Measurements from ENCODE around the gene ACSS3.
"Not testable (repeated sequence)": the region's sequence is repeated elsewhere in the genome, so short reads cannot be mapped to it uniquely, and the experiment has no call there.

ACSS3 gene

GRCh38 chr12:81077686-81078441 is at the start of gene ACSS3:
Gene ACSS3, plus strand, starts transcription at chr12:81078079. Its CDS starts 42 bp downstream, at chr12:81078121.
- no peak for DNase-seq

- DNase-seq: no peak
Observed at GRCh38 chr12:81034926-81035325, 43.0 kb upstream of the ACSS3 start.

DNA sequence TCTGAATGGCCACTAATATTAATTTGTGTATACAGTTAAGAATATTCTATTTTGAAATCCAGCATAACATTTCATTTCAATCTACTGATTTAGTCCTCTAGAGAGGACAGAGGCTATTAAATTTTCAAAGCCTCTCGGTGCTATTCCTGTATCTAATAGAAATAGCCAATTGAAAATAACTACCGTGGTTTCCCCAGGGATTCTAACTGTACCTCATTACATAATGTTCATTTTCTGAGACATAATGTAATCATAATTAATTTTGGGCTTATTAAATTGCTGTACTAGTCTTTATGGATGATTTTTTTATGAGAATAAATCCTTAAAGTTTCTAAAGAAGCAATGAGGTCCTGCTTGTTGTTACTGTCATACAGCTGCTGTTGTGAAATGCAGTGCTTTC is 38.6 kb upstream of the ACSS3 start:
- no peak for DNase-seq

DNA sequence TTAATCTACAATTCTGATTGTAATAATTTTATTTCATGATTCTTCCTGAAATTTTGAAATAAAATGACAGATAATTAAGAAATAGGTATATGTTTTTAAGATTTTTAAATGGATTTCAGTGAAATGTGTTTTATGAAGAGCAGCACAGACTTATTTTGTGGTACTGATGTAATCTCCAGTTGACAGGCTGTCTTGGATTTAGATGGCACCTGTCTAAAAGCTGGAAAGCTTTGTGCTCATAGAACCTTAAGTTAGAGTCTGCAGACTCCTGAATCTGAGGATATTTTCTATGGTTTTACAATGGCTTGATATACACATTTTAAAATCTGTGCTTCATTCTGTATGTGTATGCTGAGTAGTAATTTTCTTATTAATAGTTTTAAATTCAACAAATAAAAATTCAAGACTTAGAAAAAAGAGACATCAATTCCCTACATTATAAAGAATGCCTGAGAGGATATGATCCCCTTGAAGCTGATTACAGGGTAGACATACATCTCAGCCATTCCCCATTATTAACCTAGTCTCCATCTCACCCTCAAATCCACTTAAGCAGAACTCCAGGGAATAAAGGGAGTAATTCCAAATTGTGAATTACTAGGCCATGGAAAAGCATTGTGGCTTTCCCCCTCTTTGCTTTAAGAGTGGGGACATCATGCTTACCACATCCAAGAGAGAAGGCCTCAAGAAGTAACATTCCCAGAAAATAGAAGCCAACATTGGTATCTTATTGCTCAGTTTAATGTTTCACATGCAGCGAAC is 33.7 kb upstream of the ACSS3 start:
- no peak for DNase-seq

DNA sequence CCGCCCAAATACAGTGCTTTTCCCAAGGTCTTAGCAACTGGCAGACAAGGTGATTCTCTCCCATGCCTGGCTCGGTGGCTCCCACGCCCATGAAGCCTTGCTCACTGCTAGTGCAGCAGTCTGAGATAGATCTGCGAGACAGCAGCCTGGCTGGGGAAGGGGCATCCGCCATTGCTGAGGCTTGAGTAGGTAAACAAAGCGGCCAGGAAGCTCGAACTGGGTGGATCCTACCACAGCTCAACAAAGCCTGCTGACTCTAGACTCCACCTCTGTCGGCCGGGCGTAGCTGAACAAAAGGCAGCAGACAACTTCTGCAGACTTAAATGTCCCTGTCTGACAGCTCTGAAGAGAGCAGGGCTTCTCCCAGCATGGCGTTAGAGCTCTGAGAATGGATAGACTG is 12.9 kb upstream of the ACSS3 start:
- not testable (repeated sequence) for DNase-seq

- no peak for DNase-seq
Observed at GRCh38 chr12:81070846-81071245, 7.0 kb upstream of the ACSS3 start.

DNA sequence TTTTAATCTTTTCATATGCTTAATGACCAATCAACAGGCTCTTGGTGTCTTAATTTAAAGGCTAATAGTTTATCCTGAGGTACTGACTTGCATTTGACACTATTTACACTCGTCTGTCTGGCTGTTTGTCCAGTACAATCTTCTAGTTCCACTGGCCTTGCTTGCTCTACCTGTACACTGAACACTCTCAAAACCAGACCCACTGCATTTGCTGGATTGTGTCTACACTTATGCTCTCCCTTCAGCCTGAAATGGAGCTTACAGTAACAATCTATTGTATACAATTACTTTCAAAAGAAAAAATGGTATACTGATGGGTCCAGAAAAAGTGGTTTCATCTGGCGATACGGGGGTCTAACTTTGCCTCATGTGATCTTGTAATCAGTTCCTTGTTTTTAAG is 2.3 kb upstream of the ACSS3 start:
- no peak for DNase-seq

DNA sequence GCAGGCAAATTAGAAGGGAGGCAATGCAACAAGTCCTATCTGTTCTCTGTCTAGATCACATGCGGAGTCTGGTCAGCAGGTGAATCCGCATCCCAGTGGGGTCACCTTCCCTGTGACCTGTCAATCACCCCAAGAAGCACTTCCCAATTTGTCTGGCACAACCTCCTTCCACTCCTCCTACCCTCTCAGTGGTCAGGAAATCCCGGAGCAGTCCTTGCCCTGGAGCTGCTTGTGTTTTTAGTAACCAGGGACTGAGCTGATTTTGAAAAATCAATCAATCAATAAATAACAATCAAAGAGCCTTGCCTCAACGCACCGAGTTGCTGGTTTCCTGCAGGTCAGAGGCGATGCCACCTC is 572 bp upstream of the ACSS3 start:
- DNase-seq: no peak

GRCh38 chr12:81078469-81079196 is 754 bp downstream of the ACSS3 start:
- no peak for DNase-seq

DNA sequence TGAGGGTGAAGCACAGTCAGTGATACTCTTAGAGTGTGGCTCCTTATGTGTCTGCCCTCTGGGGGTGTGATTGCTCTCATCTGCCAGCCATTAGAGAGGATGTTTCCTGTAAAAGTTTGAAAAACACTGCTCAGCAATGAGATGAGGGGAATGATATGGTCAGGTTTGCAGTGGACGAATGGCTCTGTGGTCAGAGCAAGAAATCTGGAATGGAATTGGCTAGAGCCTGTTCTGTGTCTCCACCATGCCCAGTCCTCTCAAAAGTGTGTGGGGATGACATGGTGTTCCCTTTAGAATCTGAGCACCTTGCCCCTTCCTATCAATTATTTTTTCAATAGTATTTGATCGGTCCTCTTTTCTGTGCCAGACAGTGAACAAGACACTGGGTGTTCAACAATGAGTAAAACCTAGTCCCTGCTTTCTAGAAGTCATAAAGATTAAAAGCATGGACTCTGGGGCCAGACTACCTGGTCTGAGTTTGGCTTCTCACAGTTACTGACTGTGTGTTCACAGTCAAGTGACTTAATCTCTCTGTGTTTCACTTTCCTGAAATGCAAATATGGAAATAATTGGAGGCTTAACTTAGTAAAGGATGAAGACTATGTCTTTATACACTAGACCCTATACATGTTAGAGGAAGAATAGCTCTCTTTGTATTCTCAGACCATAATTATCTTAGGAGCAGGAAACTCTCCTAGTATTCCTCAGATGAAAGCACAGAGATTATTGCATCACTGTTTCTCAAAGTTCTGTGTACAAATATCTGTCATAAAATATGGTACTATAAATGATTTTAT is 1.6 kb downstream of the ACSS3 start:
- no peak for DNase-seq

DNA sequence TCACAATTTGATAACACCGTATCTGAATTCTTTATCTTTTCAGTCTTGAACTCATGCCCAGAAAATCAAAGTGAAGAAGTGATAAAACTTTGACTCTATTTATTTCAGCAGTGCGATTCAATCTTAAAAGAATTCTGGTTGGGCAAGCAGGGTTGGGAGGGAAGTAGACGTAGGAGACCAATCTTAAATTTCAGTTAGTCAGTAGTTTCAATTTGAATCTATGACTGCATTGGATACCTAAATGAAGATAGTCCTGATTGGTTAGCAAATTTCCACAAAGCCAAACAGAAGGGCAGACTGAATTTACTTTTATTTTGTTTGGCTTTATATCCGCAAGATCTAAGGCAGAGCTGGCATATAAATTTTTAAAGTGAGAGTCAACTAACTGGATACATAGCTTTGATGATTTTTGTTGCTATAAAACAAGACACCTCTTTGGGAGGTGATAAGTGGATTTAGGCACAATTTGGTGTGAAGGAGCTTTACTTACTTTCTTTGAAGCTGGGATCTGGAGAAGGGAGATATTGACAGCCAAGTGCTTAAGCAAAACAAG is 2.6 kb downstream of the ACSS3 start:
- DNase-seq: no peak

- no peak for DNase-seq
Observed at GRCh38 chr12:81081726-81082125, 3.8 kb downstream of the ACSS3 start.

GRCh38 chr12:81083018-81083417 is 5.1 kb downstream of the ACSS3 start:
- DNase-seq: no peak

DNA sequence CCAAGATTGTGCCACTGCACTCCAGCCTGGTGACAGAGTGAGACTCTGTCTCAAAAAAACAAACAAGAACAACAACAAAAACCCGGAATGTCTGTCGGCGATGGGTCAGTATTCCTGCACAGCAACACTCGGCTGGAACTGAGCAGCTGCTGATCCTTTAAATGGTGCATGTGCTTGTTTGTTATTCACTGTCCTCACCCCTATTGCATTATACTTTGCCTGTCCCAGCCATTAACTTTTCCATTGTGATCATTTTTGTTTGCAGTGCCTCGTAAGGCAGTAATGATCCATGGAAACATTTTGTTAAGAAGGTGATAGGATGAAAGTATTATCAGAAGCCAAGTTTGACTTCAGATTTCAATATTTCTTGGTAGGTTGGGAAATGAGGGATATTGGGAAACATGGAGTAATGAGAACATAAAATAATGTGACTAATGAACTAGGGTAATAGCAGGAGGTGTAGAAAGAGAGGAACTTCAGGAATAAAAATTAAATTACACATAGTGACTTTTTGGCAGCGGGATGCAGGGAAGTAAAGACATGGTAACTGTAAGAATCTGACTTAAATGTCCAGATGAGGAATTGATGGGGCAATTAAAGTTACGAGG is 6.1 kb downstream of the ACSS3 start:
- DNase-seq: no peak

- DNase-seq: no peak
Observed at GRCh38 chr12:81084811-81085350, 7.0 kb downstream of the ACSS3 start.

- no peak for DNase-seq
Observed at GRCh38 chr12:81085832-81086231, 8.0 kb downstream of the ACSS3 start.

DNA sequence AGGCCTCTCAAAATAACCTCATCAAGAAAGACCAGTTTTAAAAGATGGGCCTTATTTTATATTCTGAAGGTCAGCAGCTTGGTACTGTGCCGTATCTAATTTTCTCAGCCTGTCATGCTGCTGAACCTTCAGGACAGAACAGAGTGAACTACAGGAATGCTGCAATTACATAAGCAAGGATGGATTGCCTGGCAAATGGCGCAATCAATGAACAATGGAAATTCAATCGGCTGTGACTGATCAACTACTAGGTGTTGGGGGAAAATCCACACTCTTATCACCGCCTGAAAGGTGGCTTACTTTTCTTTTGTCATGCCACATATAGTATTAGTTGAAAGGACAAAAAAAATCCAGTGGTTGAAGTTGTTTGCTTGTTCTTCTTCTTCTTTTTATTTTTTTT is 8.5 kb downstream of the ACSS3 start:
- DNase-seq: no peak

- DNase-seq: no peak
Observed at GRCh38 chr12:81088221-81088620, 10.3 kb downstream of the ACSS3 start.

- DNase-seq: no peak
Observed at GRCh38 chr12:81089412-81089811, 11.5 kb downstream of the ACSS3 start.

DNA sequence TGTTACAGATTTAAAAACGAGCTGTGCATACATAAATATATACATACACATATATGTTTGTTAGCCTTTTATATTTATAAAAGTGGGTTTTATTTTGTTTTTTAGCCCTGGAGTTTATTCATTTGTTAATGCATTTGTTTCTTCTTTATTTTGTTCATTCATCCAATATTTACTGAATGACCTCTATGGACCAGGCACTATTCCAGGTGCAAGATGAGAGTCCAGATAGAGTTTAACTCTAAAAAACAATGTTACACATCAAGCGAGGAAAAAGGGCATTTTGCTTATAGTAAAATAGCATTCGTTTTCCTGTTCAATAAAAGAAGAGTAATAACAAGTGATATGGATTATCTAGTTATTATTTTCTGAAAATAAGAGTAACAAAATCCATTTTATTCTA is 14.2 kb downstream of the ACSS3 start:
- DNase-seq: no peak

DNA sequence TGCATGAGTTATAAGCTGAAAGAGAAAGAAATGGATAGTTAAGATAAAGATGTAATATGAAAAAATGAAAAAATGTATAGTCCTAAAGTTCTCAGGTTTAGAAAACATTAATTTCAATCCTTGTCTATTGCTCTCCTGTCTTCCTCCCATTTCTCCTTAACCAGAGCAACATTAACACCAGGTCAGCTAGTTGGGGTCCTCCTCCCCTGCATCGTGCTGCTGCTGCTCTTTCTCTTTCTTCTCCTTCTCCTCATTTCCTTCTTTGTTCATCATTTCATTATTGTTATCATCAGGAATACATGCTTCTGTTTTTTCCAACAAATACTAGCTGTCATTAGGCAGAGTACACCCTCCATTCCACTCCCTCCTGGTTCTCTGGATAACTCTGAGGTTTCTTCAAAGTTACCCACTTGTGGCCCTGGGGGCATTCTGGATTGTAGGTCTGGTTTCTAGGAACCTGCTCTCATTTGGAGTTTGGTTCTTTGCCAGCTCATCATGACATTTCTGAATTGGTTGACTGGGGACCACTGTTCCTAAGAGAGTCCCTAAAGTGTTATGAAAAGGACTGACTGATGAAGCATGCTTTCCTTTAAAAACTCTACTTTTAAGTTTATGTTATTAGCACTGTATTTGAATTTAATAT is 17.0 kb downstream of the ACSS3 start:
- no peak for DNase-seq

All from activated CD4-positive, alpha-beta T cell treated with anti-CD3 and anti-CD28 coated beads for 4 hours (primary cell).